B cell (primary cell): ENCODE measurements around the gene EFNA5.

ENCODE experiments used
- CTCF ChIP-seq: fragments of 200-600 bp; IDR thresholded peaks from one replicate; pipeline ENCODE4 v1.8.0; 2022; ENCODE audit warnings: antibody characterized with exemption, mild to moderate bottlenecking
- EZH2 ChIP-seq: IDR thresholded peaks from 2 replicates; pipeline ENCODE4 v1.6.1; 2012; ENCODE audit warnings: borderline replicate concordance, low read depth, mild to moderate bottlenecking, moderate library complexity, low read length; ENCODE audit not compliant: insufficient read depth, poor library complexity, severe bottlenecking

- TF ChIP-seq CTCF: no peak
- no peak for TF ChIP-seq EZH2
Measured at GRCh38 chr5:107704681-107705401, 34.1 kb upstream of the EFNA5 start.
